Caco-2 (cell line): ENCODE results near the gene ATP6V1C2. TPM values are rescaled to one million over a fixed set of nuclear protein-coding genes. Genes with fewer than 3 reads are reported as not detected.

Experiments
- BruUV-seq: library from RNA; stranded (reverse); fragments of 400-500 nt; replicated peaks from 2 replicates; lab custom pipeline; 2021; lab: Mats Ljungman, UMichigan
- CTCF ChIA-PET: fragments of 300-600 bp; sonication (Branson Sonifier 250); formaldehyde crosslinking; loops from one replicate; lab custom pipeline; 2022; ENCODE audit warnings: antibody characterized with exemption; lab: Charles Lee
- POLR2A ChIA-PET: fragments of 300-600 bp; sonication (Branson Sonifier 250); formaldehyde crosslinking; loops from one replicate; lab custom pipeline; 2022; ENCODE audit warnings: antibody characterized with exemption; lab: Charles Lee
- DNase-seq, 2 experiments: peaks; one replicate each; pipeline versions ENCODE4 v3.0.0 to v3.0.0-alpha.2; 2020 to 2022
- H3K27me3 ChIP-seq: replicated peaks from 2 replicates; pipeline ENCODE4 v1.6.0; 2011; ENCODE audit warnings: low read length; ENCODE audit not compliant: control insufficient read depth, insufficient read depth
- H3K36me3 ChIP-seq: 2 replicates; pipeline ENCODE4 v1.5.1; 2011; ENCODE audit warnings: low read length; ENCODE audit not compliant: control insufficient read depth, insufficient read depth
- H3K4me1 ChIP-seq: fragments of 250-450 bp; sonication (Bioruptor Pico); 2 replicates; pipeline ENCODE4 v1.5.1; 2020; ENCODE audit warnings: mild to moderate bottlenecking
- H3K4me3 ChIP-seq: 2 replicates; pipeline ENCODE4 v1.5.1; 2011; ENCODE audit warnings: low read depth, mild to moderate bottlenecking, control low read depth, low read length
- H3K9me3 ChIP-seq: fragments of 250-450 bp; sonication (Bioruptor Pico); 2 replicates; pipeline ENCODE4 v1.5.1; 2020; ENCODE audit warnings: mild to moderate bottlenecking, moderate library complexity
- H3K27ac Mint-ChIP-seq: one replicate; pipeline ENCODE4 v1.8.0; 2022; ENCODE audit warnings: mixed read lengths; ENCODE audit not compliant: unreplicated experiment
- H3K27me3 Mint-ChIP-seq: one replicate; pipeline ENCODE4 v1.8.0; 2022; ENCODE audit warnings: mixed read lengths; ENCODE audit not compliant: insufficient read depth, unreplicated experiment
- H3K36me3 Mint-ChIP-seq: one replicate; pipeline ENCODE4 v1.8.0; 2022; ENCODE audit warnings: mild to moderate bottlenecking, mixed read lengths; ENCODE audit not compliant: insufficient read depth, unreplicated experiment
- H3K4me1 Mint-ChIP-seq: one replicate; pipeline ENCODE4 v1.8.0; 2022; ENCODE audit warnings: low read depth, mixed read lengths; ENCODE audit not compliant: unreplicated experiment
- H3K4me3 Mint-ChIP-seq: one replicate; pipeline ENCODE4 v1.8.0; 2022; ENCODE audit warnings: mild to moderate bottlenecking, moderate library complexity, mixed read lengths; ENCODE audit not compliant: unreplicated experiment
- H3K9me3 Mint-ChIP-seq: one replicate; pipeline ENCODE4 v1.8.0; 2022; ENCODE audit warnings: mixed read lengths; ENCODE audit not compliant: unreplicated experiment
- intact Hi-C: fragments of 100-400 bp; cut with micrococcal nuclease; formaldehyde crosslinking; loops from one replicate; pipeline ENCODE4 v1.10.0; 2022; ENCODE audit not compliant: unreplicated experiment
- total RNA-seq: library from RNA; stranded (reverse); gene quantifications from 2 replicates; pipeline ENCODE4 v1.2.3, GENCODE V29; 2022
- TF ChIP-seq, protein P1 (sequence below), 2 experiments: fragments of 200-600 bp in 1 of 2; IDR thresholded peaks; 1 replicate in 1 of 2; 2 replicates in 1 of 2; pipeline versions ENCODE4 v1.5.1 to v1.8.0; 2011 to 2022; ENCODE audit warnings: antibody characterized with exemption in 1 of 2, control low read depth in 1 of 2, inconsistent platforms in 1 of 2, low read depth in 1 of 2, low read length in 1 of 2, mild to moderate bottlenecking in 1 of 2, moderate library complexity in 1 of 2; ENCODE audit not compliant: insufficient read depth in 1 of 2, severe bottlenecking in 1 of 2, unreplicated experiment in 1 of 2

Gene ATP6V1C2
- total RNA-seq, 1 experiment from 2014 or later: 4.2 TPM

- Histone ChIP-seq H3K4me1 (no peaks in the 10 kb centered on the region), H3K36me3 (no peaks in the 10 kb centered on the region), H3K27me3 (no peaks in the 10 kb centered on the region), H3K4me3 (no peak overlapping the region), H3K9me3 (no peaks in the 10 kb centered on the region)
- Mint-ChIP-seq H3K4me1 (no peaks in the 10 kb centered on the region), H3K9me3 (no peaks in the 10 kb centered on the region), H3K4me3 (no peak overlapping the region), H3K27ac (no peak overlapping the region), H3K27me3 (peaks cover 15% of the 10 kb centered on the region), H3K36me3 (no peaks in the 10 kb centered on the region)
- ChIA-PET POLR2A (no interaction called here), CTCF (interaction anchor here (0.5 to 1.7 kb wide), 37 partner anchors 9 to 751 kb away, joined by 3 to 39 read pairs (median 5); partner anchors contain the start of gene KCNF1)
- BruUV-seq: no TSS peak
- TF ChIP-seq, protein P1, sequence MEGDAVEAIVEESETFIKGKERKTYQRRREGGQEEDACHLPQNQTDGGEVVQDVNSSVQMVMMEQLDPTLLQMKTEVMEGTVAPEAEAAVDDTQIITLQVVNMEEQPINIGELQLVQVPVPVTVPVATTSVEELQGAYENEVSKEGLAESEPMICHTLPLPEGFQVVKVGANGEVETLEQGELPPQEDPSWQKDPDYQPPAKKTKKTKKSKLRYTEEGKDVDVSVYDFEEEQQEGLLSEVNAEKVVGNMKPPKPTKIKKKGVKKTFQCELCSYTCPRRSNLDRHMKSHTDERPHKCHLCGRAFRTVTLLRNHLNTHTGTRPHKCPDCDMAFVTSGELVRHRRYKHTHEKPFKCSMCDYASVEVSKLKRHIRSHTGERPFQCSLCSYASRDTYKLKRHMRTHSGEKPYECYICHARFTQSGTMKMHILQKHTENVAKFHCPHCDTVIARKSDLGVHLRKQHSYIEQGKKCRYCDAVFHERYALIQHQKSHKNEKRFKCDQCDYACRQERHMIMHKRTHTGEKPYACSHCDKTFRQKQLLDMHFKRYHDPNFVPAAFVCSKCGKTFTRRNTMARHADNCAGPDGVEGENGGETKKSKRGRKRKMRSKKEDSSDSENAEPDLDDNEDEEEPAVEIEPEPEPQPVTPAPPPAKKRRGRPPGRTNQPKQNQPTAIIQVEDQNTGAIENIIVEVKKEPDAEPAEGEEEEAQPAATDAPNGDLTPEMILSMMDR (IDR thresholded peaks at IDR 0.05; ENCODE audit: insufficient read depth in 1 of 2, low read depth in 1 of 2, low read length in 1 of 2, severe bottlenecking in 1 of 2, unreplicated experiment in 1 of 2): peak; percentile 98
- peak; percentile 85 to 92 for DNase-seq
- intact Hi-C loops: loop anchor here (1.0 to 2.0 kb wide), 2 partner anchors 123 to 196 kb away; no protein-coding TSS in a partner anchor
Observed at GRCh38 chr2:10832203-10832936, 110.9 kb downstream of the ATP6V1C2 start.

DNA sequence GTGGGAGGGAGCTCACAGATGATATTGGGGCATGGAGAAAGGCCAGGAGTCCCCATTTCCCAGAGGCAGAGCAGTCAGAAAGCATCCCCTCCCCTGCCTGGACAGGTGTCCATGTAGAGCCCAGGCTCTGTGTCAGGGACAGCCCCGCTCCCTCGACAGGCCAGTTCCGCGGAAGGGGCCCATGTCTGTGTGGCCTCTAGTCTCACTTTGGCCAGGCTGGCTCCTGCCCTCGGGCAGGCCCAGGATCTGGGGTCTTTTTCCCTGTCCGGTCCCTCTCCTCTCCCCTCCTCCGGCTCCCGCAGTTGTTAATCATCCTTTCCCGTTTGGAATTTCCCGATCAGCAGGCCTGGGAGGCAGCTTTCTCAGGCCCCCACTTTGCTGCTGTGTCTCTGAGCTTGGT is 111.6 kb downstream of the ATP6V1C2 start:
- POLR2A ChIA-PET: no interaction called here
- no peaks in the 10 kb centered on the region for H3K4me1 Mint-ChIP-seq
- Histone ChIP-seq H3K9me3 (no peaks in the 10 kb centered on the region), H3K27me3 (no peaks in the 10 kb centered on the region), H3K36me3 (no peaks in the 10 kb centered on the region), H3K4me3 (no peak overlapping the region), H3K4me1 (no peaks in the 10 kb centered on the region)
- H3K9me3 Mint-ChIP-seq: no peaks in the 10 kb centered on the region
- H3K36me3 Mint-ChIP-seq: no peaks in the 10 kb centered on the region
- H3K27me3 Mint-ChIP-seq: peaks cover 13% of the 10 kb centered on the region
- CTCF ChIA-PET: interaction anchor here (0.5 to 1.7 kb wide), 35 partner anchors 9 to 751 kb away, joined by 3 to 39 read pairs (median 5); partner anchors contain the start of gene KCNF1
- H3K27ac Mint-ChIP-seq: no peak overlapping the region
- DNase-seq: no peak
- TF ChIP-seq, protein P1 (IDR thresholded peaks at IDR 0.05; ENCODE audit: insufficient read depth in 1 of 2, low read depth in 1 of 2, low read length in 1 of 2, severe bottlenecking in 1 of 2, unreplicated experiment in 1 of 2): no peak
- no peak overlapping the region for H3K4me3 Mint-ChIP-seq
- intact Hi-C loops: loop anchor here (2.0 kb wide), 1 partner anchor 196 kb away; no protein-coding TSS in a partner anchor
- BruUV-seq: no TSS peak

DNA sequence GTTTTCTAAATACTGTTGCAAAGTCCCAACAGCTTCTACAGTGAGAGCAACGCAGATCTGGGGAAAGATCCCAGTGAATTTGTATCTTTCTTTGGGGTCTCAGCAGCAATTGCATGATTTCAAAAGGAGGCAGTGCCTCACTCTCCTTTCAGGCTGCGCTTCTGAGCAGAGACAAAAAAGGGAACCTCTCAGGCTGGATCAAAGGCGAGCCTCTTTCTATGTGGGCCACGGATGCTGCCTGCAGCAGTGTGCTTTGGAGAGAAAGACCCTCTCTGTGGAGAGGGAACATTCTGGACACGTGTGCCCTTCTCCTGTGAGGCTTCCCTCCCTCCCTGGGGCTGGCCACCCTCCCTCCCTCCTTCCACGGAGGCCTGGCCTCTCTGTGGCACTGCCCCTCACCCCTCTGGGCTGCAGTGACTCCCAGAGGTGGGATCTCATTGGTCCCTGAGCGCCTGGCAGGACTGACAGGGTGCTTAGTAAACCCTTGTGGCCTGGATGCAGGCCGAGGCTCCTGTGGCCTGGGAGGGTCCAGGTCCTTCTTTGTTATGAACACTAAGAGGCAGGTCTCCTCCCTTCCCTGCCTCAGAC is 112.7 kb downstream of the ATP6V1C2 start:
- TF ChIP-seq, protein P1 (IDR thresholded peaks at IDR 0.05; ENCODE audit: insufficient read depth in 1 of 2, low read depth in 1 of 2, low read length in 1 of 2, severe bottlenecking in 1 of 2, unreplicated experiment in 1 of 2): no peak
- Histone ChIP-seq H3K36me3 (no peaks in the 10 kb centered on the region), H3K4me3 (no peak overlapping the region), H3K4me1 (no peaks in the 10 kb centered on the region), H3K27me3 (no peaks in the 10 kb centered on the region), H3K9me3 (no peaks in the 10 kb centered on the region)
- Mint-ChIP-seq H3K9me3 (no peaks in the 10 kb centered on the region), H3K4me1 (no peaks in the 10 kb centered on the region), H3K36me3 (no peaks in the 10 kb centered on the region), H3K27me3 (peaks cover 8% of the 10 kb centered on the region), H3K27ac (no peak overlapping the region), H3K4me3 (no peak overlapping the region)
- POLR2A ChIA-PET: no interaction called here
- CTCF ChIA-PET: no interaction called here
- DNase-seq: no peak
- no TSS peak for BruUV-seq
- intact Hi-C loops: no loop called here

Other genes with a start within 250 kb of the ATP6V1C2 start
- 38.8 and 41.7 TPM in 2 replicates for gene NOL10, start 31.7 kb upstream of the ATP6V1C2 start, total RNA-seq
- 379 and 384 TPM in 2 replicates for gene PDIA6, start 91.2 kb downstream of the ATP6V1C2 start, total RNA-seq
- 0.28 and 0.29 TPM in 2 replicates for gene KCNF1, start 190.3 kb downstream of the ATP6V1C2 start, total RNA-seq